ENCODE results near the gene TAS2R43.
"Not testable (repeated sequence)": the region's sequence is repeated elsewhere in the genome, so short reads cannot be mapped to it uniquely, and the experiment has no call there.

TAS2R43 gene

DNA sequence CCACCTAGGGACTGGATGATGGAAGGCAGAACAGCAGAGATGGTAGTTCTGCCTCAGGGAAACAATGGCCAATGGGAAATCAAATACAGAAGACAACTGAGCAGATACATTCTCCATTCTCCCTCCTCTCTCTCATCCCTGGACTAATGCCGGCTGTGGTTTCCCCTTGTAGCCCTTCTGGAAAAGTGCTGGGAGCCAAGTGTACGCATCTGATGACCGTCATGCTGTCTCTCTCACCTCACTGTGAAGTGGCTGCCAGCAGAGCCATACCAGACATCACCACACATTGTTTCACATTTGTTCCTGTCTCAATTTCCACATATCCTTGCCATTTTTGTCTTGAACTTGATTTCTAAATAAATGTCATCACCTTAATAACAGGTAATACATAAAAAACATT lies 33.1 kb downstream of the TAS2R43 start:
- DNase-seq: no peak

DNA sequence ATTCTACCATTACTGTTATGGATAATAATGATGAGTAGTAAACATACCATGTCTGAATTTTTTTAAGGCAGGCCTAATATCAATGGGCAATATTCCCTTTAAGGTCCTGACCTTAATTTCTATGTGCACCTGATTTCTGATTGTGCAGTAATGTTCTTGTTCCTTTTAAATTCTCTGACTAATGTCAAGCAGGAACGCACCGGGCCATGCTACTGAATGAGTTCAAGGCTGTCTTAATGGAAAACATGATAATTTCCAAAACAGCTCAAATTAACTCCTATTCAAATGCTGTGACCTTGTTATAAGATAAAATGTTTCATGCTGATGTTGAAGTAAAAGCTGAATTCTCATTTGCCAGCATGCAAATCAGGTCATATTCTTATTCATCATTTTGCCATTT lies 36.8 kb downstream of the TAS2R43 start:
- no peak for DNase-seq

DNA sequence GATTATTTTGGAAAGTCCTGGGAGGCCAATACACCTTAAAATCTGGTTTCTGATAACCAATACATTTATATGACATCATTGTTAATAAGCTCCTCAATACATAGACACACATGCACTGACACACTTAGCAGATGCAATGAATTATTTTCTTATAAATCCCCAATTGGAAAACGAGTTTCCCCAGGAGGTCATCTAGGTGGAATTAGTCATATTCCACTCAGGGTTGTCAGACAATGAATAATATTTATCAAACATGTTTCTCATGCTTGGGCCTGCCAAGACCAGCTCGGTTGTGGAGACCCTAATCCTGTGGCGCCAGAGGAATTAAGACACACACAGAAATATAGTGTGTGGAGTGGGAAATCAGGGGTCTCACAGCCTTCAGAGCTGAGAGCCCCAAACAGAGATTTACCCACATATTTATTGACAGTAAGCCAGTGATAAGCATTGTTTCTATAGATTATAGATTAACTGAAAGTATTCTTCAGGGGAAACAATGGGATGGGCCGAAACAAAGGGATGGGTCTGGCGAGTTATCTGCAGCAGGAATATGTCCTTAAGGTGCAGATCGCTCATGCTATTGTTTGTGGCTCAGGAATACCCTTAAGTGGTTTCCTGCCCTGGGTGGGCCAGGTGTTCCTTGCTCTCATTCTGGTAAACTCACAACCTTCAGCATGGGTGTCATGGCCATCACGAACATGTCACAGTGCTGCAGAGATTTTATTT lies 42.1 kb downstream of the TAS2R43 start:
- DNase-seq: not testable (repeated sequence)

DNA sequence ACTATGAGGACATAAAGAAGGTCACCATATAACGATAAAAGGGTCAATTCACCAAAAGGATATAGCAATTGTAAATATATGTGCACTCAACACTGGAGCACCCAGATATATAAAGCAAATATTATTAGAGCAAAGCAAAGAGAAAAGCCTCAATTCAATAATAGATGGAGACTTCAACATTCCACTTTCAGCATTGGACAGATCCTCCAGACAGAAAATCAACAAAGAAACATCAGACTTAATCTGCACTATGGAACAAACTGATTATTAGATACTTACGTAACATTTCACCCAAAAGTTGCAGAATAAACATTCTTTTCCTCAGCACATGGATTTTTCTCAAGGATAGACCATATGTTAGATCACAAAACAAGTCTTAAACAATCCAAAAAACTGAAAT lies 50.7 kb downstream of the TAS2R43 start:
- DNase-seq: not testable (repeated sequence)

All from inflammatory macrophage treated with lipopolysaccharide for 1 hour (primary cell).